Measurements from ENCODE around the gene CFAP20DC.
"Not testable (repeated sequence)": the region's sequence is repeated elsewhere in the genome, so short reads cannot be mapped to it uniquely, and the experiment has no call there.

Gene CFAP20DC

DNA sequence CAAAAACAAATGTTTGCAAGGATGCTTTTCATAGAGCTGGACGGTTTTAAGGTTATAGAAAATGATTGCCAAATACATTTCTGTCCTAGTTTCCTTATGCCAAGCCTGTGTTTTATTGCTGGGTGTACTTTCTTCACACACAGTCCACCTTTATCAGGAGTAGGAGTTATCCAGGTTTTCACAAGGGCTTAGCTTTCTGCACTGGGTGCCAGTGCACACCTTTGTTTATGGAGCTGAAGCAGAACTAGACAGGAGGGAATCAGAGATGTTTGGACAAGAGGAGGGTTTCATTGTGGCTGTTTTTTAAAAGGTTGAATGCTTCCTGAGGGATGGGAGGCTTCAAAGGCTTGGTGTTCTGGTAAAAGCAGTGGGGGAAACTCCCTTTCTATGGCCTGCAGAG is 353.7 kb downstream of the CFAP20DC start:
- no peak for DNase-seq (ENCODE audit: low read depth)
- TF ChIP-seq, protein P1, sequence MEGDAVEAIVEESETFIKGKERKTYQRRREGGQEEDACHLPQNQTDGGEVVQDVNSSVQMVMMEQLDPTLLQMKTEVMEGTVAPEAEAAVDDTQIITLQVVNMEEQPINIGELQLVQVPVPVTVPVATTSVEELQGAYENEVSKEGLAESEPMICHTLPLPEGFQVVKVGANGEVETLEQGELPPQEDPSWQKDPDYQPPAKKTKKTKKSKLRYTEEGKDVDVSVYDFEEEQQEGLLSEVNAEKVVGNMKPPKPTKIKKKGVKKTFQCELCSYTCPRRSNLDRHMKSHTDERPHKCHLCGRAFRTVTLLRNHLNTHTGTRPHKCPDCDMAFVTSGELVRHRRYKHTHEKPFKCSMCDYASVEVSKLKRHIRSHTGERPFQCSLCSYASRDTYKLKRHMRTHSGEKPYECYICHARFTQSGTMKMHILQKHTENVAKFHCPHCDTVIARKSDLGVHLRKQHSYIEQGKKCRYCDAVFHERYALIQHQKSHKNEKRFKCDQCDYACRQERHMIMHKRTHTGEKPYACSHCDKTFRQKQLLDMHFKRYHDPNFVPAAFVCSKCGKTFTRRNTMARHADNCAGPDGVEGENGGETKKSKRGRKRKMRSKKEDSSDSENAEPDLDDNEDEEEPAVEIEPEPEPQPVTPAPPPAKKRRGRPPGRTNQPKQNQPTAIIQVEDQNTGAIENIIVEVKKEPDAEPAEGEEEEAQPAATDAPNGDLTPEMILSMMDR (IDR thresholded peaks at IDR 0.05; ENCODE audit: low read depth, low read length, missing control alignments) = no peak
- H3K4me3 ChIP-seq (ENCODE audit: low read depth, low read length) = no peak overlapping the region

DNA sequence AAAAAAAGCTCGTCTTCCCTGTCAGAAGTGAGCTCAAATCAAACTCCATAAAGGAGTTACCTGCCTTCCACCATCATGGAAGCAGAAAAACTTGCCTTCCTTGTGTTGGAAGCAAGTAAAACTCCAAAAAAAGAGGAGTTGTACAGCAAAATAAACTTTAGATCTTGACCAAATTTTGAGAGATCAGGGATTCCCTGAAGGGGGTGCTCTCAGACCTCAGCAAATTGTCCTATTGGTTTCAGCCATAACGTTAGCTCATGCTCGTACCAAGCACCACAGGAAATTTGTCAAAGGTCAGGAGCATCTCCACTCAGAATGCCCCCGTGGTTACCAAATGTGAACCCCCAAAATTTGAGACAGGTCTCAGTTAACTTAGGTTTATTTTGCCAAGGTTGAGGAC is 354.5 kb downstream of the CFAP20DC start:
- DNase-seq (ENCODE audit: low read depth); H3K4me3 ChIP-seq (ENCODE audit: low read depth, low read length): not testable (repeated sequence)

DNA sequence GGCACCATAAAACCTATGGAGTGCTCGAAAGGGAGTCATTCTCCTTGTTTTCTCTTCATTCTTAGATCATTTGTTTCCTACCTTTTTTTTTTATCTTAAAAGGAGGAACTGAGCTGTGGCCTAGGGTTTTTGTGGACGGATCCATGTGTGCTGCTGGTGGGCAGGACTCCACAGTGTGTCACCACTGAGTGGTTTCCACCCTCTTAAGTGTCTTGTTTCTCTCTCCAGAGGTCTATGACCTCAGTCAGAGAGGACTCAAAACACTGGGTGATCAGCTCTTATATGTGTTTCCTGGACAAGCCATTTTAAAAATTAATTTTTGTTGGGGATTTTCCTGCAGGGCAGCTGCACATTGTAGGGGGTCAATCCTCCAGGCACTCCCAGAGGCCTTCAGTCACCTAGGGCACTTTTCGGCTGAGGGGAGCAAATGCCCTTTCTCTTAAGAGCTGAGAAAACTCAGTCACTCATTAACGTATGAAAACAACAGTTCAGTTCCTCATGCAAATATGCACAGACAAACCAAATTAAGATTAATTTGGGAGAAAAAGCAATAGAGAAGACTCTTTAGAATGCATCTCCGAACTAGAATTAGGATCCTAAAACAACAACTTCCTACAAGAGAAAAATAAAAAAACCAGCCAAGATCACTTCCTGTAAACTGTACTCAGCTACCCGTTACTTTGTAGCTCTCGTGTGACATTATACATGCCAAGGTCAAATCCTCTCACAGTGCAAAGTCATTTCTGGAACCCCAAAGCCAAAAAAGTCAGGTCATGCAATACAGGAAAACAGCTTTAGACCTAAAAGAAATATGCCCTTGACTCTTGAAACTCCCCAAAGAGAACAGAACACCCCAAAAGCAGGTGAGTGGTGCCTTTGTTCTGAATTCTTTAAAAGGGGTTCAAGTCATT is 355.6 kb downstream of the CFAP20DC start:
- TF ChIP-seq, protein P1 (IDR thresholded peaks at IDR 0.05; ENCODE audit: low read depth, low read length, missing control alignments) = no peak
- DNase-seq (ENCODE audit: low read depth) = no peak
- no peak overlapping the region for H3K4me3 ChIP-seq (ENCODE audit: low read depth, low read length)

DNA sequence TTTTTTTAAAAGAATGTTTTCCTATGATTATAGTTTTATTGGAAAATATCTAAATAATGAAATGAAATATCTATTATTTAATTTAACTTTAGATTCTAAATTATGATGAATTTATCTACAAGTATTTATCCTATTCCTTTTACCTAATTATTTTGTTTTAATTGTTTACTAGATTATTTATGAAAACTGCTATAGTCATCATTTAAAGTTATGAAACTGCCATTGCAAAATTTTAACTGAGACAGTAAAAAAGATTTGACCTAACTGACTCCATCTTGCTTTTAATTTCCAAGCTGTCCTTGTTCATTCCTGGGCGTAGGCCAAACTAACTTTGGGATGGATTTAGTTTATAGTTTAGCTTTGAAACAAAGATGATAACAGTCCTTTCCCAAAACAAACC is 357.3 kb downstream of the CFAP20DC start:
- TF ChIP-seq, protein P1 (IDR thresholded peaks at IDR 0.05; ENCODE audit: low read depth, low read length, missing control alignments) = no peak
- H3K4me3 ChIP-seq (ENCODE audit: low read depth, low read length) = no peak overlapping the region
- DNase-seq (ENCODE audit: low read depth) = no peak

Measured in GM12864 (cell line).